ENCODE measurements around the gene ADCK2. TPM values are rescaled to one million over a fixed set of nuclear protein-coding genes. Genes with fewer than 3 reads are reported as not detected.

Gene ADCK2
- polyA plus RNA-seq, 3 donors: 8.7 to 28.7 (median 18.3) TPM

- H3K9ac ChIP-seq (ENCODE audit: insufficient read depth, low read length, poor library complexity, severe bottlenecking): peak overlapping the region; percentile 81
- H3K27ac ChIP-seq (ENCODE audit: low read depth in 1 of 2, low read length in 2 of 2): peak overlapping the region in 1 of 2 donors; percentile 66
- peaks cover 3 to 8% of the 10 kb centered on the region in 2 donors for H3K36me3 ChIP-seq (replicated peaks in 1 of 2; ENCODE audit: control insufficient read depth in 1 of 2, insufficient read depth in 2 of 2, low read length in 2 of 2)
- under 1% methylated on average over 72 of the region's 72 CpGs for WGBS (ENCODE audit: insufficient coverage)
- Mint-ChIP-seq H3K9me3 (peaks cover 0 to 2% (median 0%) of the 10 kb centered on the region in 7 donors), H3K4me1 (peaks cover 42% of the 10 kb centered on the region), H3K27ac (peak overlapping the region in 6 of 7 donors; percentile 19 to 89 (median 78)), H3K4me3 (peak overlapping the region; percentile 88 to 95), H3K27me3 (ENCODE audit: low read depth in 3 of 3) (peaks cover 2 to 5% (median 3%) of the 10 kb centered on the region in 3 donors), H3K36me3 (peaks cover 10 to 13% of the 10 kb centered on the region in 2 donors)
- peaks cover 7% of the 10 kb centered on the region for H3K79me2 ChIP-seq (ENCODE audit: insufficient read depth, low read length)
- H2AFZ ChIP-seq (ENCODE audit: insufficient read depth, low read depth, low read length, poor library complexity, severe bottlenecking): peak overlapping the region; percentile 86
- peak in 1 of 3 donors; percentile 5 for DNase-seq
- peak overlapping the region; percentile 60 to 77 (median 62) for H3K4me3 ChIP-seq (replicated peaks in 1 of 3; ENCODE audit: low read depth in 2 of 3, low read length in 3 of 3)
- H3K9me3 ChIP-seq (replicated peaks in 1 of 2; ENCODE audit: control insufficient read depth in 1 of 2, insufficient read depth in 1 of 2, low read length in 2 of 2): no peaks in the 10 kb centered on the region
- TF ChIP-seq CTCF (IDR thresholded peaks at IDR 0.05): no peak
- intact Hi-C loops (cut with micrococcal nuclease): no loop called here
- no peaks in the 10 kb centered on the region for H4K20me1 ChIP-seq (ENCODE audit: insufficient read depth, low read length)
- peak overlapping the region; percentile 87 for H3K4me2 ChIP-seq (replicated peaks; ENCODE audit: extremely low read depth, low read length, poor library complexity, severe bottlenecking)
- peaks cover 42 to 49% of the 10 kb centered on the region in 2 donors for H3K4me1 ChIP-seq (ENCODE audit: control insufficient read depth in 1 of 2, insufficient read depth in 2 of 2, low read length in 2 of 2)
- no peaks in the 10 kb centered on the region for H3K27me3 ChIP-seq (ENCODE audit: control insufficient read depth in 2 of 2, insufficient read depth in 2 of 2, low read length in 2 of 2)
Measured at GRCh38 chr7:140673063-140673773, 473 bp downstream of the ADCK2 start.

- Histone ChIP-seq H3K4me1 (ENCODE audit: control insufficient read depth in 1 of 2, insufficient read depth in 2 of 2, low read length in 2 of 2) (peaks cover 42 to 49% of the 10 kb centered on the region in 2 donors), H2AFZ (ENCODE audit: insufficient read depth, low read depth, low read length, poor library complexity, severe bottlenecking) (peak overlapping the region; percentile 86), H3K27ac (ENCODE audit: low read depth in 1 of 2, low read length in 2 of 2) (no peak overlapping the region), H4K20me1 (ENCODE audit: insufficient read depth, low read length) (no peaks in the 10 kb centered on the region), H3K79me2 (ENCODE audit: insufficient read depth, low read length) (peaks cover 7% of the 10 kb centered on the region), H3K4me3 (replicated peaks in 1 of 3; ENCODE audit: low read depth in 2 of 3, low read length in 3 of 3) (peak overlapping the region; percentile 60 to 77 (median 62)), H3K27me3 (ENCODE audit: control insufficient read depth in 2 of 2, insufficient read depth in 2 of 2, low read length in 2 of 2) (no peaks in the 10 kb centered on the region), H3K36me3 (replicated peaks in 1 of 2; ENCODE audit: control insufficient read depth in 1 of 2, insufficient read depth in 2 of 2, low read length in 2 of 2) (peaks cover 5 to 14% of the 10 kb centered on the region in 2 donors), H3K4me2 (replicated peaks; ENCODE audit: extremely low read depth, low read length, poor library complexity, severe bottlenecking) (peak overlapping the region; percentile 87), H3K9ac (ENCODE audit: insufficient read depth, low read length, poor library complexity, severe bottlenecking) (peak overlapping the region; percentile 81), H3K9me3 (replicated peaks in 1 of 2; ENCODE audit: control insufficient read depth in 1 of 2, insufficient read depth in 1 of 2, low read length in 2 of 2) (no peaks in the 10 kb centered on the region)
- peaks cover 42% of the 10 kb centered on the region for H3K4me1 Mint-ChIP-seq
- H3K4me3 Mint-ChIP-seq: peak overlapping the region; percentile 88 to 95
- H3K36me3 Mint-ChIP-seq: peaks cover 14 to 18% of the 10 kb centered on the region in 2 donors
- H3K27ac Mint-ChIP-seq: peak overlapping the region in 6 of 7 donors; percentile 19 to 89 (median 78)
- TF ChIP-seq CTCF (IDR thresholded peaks at IDR 0.05): no peak
- intact Hi-C loops (cut with micrococcal nuclease): no loop called here
- no peak for DNase-seq
- WGBS (ENCODE audit: insufficient coverage): 26% methylated on average over 16 of the region's 18 CpGs
- peaks cover 0 to 2% (median 0%) of the 10 kb centered on the region in 7 donors for H3K9me3 Mint-ChIP-seq
- H3K27me3 Mint-ChIP-seq (ENCODE audit: low read depth in 3 of 3): peaks cover 2 to 5% (median 3%) of the 10 kb centered on the region in 3 donors
Measured at GRCh38 chr7:140673774-140674155, 1.0 kb downstream of the ADCK2 start.
